HG03354 (cell line): ENCODE measurements around the gene ATG4C.

Source experiments
- ATAC-seq: cut with Tn5 transposase; IDR thresholded peaks from one replicate; pipeline ENCODE4 v1.9.1; 2021; ENCODE audit warnings: mild to moderate bottlenecking; ENCODE audit not compliant: unreplicated experiment, poor library complexity, severe bottlenecking

The ATG4C gene

GRCh38 chr1:62900566-62900965 is 116.6 kb downstream of the ATG4C start:
- no peak for ATAC-seq

GRCh38 chr1:62901650-62902049 is 117.7 kb downstream of the ATG4C start:
- ATAC-seq = no peak

GRCh38 chr1:62903522-62903921 is 119.6 kb downstream of the ATG4C start:
- no peak for ATAC-seq

- ATAC-seq = no peak
Observed at GRCh38 chr1:62903982-62904855, 120.3 kb downstream of the ATG4C start.

- ATAC-seq = no peak
Observed at GRCh38 chr1:62904856-62905225, 120.9 kb downstream of the ATG4C start.

- ATAC-seq = no peak
Observed at GRCh38 chr1:62905309-62905708, 121.4 kb downstream of the ATG4C start.

- ATAC-seq = no peak
Observed at GRCh38 chr1:62905872-62906271, 121.9 kb downstream of the ATG4C start.

- no peak for ATAC-seq
Observed at GRCh38 chr1:62906428-62906886, 122.5 kb downstream of the ATG4C start.

- ATAC-seq = no peak
Observed at GRCh38 chr1:62908168-62908695, 124.3 kb downstream of the ATG4C start.

- ATAC-seq = no peak
Observed at GRCh38 chr1:62912028-62912638, 128.2 kb downstream of the ATG4C start.
